Stimulated activated effector memory CD8-positive, alpha-beta T cell treated with anti-CD3 and anti-CD28 coated beads, Interleukin-12 subunit alpha, Interleukin-12 subunit beta, amount 100 ng/mL, for 72 hours (primary cell): ENCODE data around the gene AGAP1.
"Not testable (repeated sequence)": the region's sequence is repeated elsewhere in the genome, so short reads cannot be mapped to it uniquely, and the experiment has no call there.

Experiments used
- ATAC-seq: fragments of 150-1000 bp; cut with Tn5 transposase; 2 replicates; pipeline ENCODE4 v1.10.0; 2021
- DNase-seq, 2 donors: peaks; one replicate each; pipeline ENCODE4 v3.0.0; 2021 to 2022; ENCODE audit warnings: low spot score in 2 of 2
- H3K27ac Mint-ChIP-seq: one replicate; pipeline ENCODE4 v1.8.0; 2022; ENCODE audit warnings: mild to moderate bottlenecking, mixed read lengths
- H3K36me3 Mint-ChIP-seq: one replicate; pipeline ENCODE4 v1.8.0; 2022; ENCODE audit warnings: mild to moderate bottlenecking, mixed read lengths
- H3K4me1 Mint-ChIP-seq: one replicate; pipeline ENCODE4 v1.8.0; 2022; ENCODE audit warnings: mixed read lengths
- H3K4me3 Mint-ChIP-seq: one replicate; pipeline ENCODE4 v1.8.0; 2022; ENCODE audit warnings: mild to moderate bottlenecking, mixed read lengths
- H3K9me3 Mint-ChIP-seq: one replicate; pipeline ENCODE4 v1.8.0; 2022; ENCODE audit warnings: mixed read lengths

AGAP1 gene

DNA sequence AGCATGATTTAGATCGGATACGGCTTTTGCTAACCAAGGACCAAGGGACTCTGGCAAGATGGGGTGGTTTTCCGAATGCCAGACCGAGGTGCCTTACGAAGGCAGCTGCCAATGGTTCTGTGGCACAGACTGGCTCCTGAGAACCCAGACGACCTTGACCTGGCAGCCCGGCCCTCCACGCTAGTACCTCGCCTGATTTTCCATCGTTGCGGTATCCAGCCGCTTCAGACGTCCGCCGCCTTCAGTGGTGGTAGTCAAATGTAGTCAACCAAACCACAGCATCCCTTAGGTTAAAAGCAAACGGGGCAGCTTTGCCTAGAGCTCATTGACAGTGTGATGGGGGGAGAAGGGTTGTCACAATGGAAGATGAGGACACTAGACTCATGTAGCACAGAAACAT is 631.7 kb downstream of the AGAP1 start:
- Mint-ChIP-seq H3K36me3 (peaks cover 7% of the 10 kb centered on the region), H3K4me1 (no peaks in the 10 kb centered on the region), H3K27ac (no peak overlapping the region), H3K9me3 (no peaks in the 10 kb centered on the region), H3K4me3 (no peak overlapping the region)
- DNase-seq (no peak), ATAC-seq (no peak)

DNA sequence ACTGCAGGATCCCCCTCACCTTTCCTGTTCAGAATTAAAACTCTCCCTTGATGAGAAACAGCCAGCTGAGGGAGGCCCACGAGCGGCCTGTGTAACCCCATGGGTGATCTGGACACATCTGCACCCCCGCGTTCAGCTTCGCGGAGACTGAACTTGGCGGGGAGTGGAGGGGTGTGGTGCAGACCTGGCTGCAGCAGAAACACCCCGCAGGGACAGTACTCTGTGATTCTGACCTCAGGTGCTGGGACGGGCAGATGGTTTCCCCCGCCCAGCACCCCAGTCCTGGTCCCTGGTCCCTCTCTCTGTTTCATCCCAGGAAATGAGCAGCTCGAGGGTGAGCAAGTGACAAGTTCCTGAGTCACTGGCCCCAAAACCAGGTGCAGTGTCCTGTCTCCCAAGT is 633.2 kb downstream of the AGAP1 start:
- Mint-ChIP-seq H3K36me3 (peaks cover 7% of the 10 kb centered on the region), H3K4me1 (no peaks in the 10 kb centered on the region), H3K27ac (no peak overlapping the region), H3K4me3 (no peak overlapping the region), H3K9me3 (no peaks in the 10 kb centered on the region)
- no peak for ATAC-seq
- no peak for DNase-seq

DNA sequence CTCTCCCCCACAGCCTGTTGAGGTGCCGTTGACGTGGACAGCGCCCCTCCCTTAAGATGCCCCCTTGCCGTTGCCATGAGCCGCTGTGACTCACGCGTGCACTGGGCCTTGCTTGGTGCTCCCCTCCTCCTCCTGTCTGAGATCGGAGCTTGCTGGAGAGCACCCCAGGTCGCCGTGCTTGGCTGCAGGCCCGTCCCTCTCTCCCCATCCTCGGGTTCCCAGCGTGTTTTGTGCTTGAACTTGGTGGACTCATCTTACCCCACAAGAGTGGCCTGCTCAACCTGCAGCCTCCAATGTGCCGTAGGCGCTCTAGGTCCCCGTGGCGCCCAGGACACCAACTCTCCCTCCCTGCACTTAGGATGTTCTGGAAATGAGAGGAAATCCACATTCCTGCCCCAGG is 634.5 kb downstream of the AGAP1 start:
- Mint-ChIP-seq H3K9me3 (no peaks in the 10 kb centered on the region), H3K4me3 (no peak overlapping the region), H3K4me1 (no peaks in the 10 kb centered on the region), H3K27ac (no peak overlapping the region), H3K36me3 (peaks cover 7% of the 10 kb centered on the region)
- DNase-seq: no peak
- ATAC-seq: no peak

DNA sequence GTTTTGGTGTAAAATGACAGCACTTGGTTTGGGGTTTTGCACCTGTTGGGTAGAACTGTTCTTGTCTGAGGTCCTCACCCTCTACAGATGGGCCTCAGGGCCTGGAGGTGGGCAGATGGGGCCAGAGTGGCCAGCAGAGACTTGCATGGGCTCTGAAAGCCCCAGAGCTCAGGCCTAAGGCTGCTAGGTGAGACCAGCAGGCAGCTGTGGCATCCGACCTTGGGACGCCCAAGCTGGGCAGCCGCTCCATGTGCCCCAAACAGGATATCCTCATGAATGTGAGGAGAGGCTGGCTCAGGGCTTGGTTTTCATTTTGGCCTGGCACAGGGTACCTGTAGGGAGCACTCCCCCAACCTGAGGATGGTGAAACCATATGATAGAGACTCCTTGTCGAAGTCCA is 636.1 kb downstream of the AGAP1 start:
- Mint-ChIP-seq H3K4me1 (no peaks in the 10 kb centered on the region), H3K27ac (no peak overlapping the region), H3K9me3 (no peaks in the 10 kb centered on the region), H3K36me3 (peaks cover 6% of the 10 kb centered on the region), H3K4me3 (no peak overlapping the region)
- ATAC-seq (no peak), DNase-seq (no peak)

DNA sequence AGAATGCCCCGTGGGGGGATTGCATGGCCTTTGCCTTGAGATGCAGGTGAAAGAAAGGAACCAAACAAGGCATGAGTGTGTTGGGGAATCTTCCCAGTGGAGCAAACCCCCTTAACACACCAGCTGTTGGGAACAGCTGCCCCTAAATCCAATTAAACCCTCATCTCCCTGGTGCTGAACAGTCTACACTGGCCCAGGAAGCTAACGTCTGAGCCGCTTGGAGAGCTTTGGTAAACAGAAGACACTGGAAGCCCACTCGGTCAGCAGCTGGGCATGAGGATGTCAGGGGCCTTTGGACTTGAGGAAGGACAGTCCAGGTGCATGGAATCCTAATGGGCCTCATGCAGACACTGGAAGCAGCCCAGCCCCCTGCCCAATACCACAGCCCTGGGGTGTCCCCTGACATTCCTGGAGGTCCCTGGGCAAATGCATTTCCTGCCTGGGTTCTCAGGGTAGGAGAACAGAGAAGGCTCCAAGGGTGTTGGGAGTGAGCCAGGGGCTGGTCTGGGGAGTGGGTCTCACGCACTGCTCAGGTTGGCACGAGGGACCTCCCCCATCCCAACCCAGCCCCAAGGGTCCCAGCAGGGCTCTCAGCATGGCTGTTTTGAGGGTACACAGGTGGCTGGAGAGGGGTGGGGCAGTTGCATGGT is 636.6 kb downstream of the AGAP1 start:
- no peak overlapping the region for H3K27ac Mint-ChIP-seq
- ATAC-seq: no peak
- H3K4me1 Mint-ChIP-seq: no peaks in the 10 kb centered on the region
- DNase-seq: no peak
- H3K4me3 Mint-ChIP-seq: no peak overlapping the region
- peaks cover under 1% of the 10 kb centered on the region for H3K36me3 Mint-ChIP-seq
- H3K9me3 Mint-ChIP-seq: no peaks in the 10 kb centered on the region

DNA sequence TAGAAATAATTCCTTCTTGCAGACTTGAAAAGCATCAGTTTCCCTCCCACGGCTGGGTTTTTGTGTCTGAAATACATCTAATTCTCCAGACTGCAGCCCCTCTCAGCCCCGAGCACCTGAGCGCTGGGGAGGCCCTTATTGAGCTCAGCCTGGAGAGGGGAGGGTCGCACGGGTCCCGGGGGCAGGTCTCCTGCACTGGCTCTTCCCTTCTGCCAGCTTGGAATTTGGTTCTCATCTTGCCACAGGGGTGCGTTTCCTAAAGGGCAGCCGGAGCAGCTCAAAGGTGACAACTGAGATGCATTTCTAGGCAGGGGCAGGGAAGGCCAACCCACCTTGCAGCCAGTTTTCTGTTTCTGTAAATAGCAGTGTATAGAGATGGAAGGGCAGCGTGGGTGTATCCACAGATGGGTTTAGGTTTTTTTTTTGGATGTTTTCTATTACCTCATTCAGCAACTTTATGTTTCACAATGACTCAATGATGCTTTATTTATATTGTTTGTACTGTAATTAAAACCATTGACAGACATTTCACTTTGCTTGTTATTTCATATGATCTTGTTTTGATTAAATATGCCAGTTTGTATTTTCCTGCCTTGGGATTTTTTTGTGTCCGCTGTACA is 637.3 kb downstream of the AGAP1 start:
- no peak overlapping the region for H3K4me3 Mint-ChIP-seq
- DNase-seq (no peak), ATAC-seq (no peak)
- H3K4me1 Mint-ChIP-seq: no peaks in the 10 kb centered on the region
- H3K9me3 Mint-ChIP-seq: no peaks in the 10 kb centered on the region
- no peak overlapping the region for H3K27ac Mint-ChIP-seq
- H3K36me3 Mint-ChIP-seq: no peaks in the 10 kb centered on the region

DNA sequence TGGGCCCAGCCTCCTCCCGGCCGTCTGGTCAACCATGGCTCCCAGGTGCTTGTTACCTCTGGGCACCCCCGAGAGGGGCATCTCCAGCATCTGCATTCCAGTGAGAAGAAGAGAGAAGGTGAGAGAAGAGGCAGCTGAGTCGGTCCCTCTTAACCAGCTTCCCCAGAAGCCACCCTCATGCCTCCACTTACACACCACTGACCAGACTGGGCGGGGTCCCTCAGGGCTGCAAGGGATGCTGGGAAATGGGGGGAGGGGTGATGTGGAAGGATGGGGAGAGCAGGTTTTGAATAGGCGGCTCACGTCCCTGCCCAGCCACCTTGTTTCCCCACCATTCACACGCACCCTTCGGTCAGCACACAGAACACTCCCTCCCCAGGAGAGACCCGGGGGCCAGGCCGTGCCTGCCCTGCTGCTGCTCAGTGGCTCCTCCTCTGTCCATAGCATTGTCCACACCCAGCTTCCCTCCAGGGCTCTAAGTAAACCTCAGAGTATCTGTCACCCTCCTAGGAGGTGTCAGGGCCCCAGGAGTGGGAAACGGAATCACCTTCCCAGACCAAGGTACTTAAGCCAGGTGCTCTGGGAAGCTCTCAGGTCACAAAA is 639.7 kb downstream of the AGAP1 start:
- H3K27ac Mint-ChIP-seq: no peak overlapping the region
- DNase-seq: no peak

DNA sequence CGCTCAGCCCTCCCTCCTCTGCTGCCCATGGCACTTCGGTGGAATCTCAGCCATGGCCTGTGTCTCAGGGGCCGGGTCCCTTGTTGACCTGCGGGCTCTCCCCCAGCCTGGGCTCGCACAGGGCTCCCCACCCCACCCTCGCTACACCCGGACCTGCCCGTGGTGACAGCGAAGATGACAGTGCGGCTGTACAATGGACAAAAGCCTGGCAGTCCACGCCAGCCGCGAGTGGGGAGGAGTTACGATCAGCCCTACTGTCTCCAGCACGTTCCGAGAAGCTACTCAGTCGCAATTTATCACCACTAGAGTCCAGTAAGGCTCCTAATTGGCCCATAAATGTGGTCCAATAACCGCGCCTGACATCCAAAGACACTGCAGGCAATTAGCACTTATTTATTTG is 642.7 kb downstream of the AGAP1 start:
- Mint-ChIP-seq H3K36me3 (no peaks in the 10 kb centered on the region), H3K27ac (no peak overlapping the region), H3K4me1 (no peaks in the 10 kb centered on the region), H3K9me3 (no peaks in the 10 kb centered on the region), H3K4me3 (no peak overlapping the region)
- ATAC-seq (no peak), DNase-seq (no peak)

More for the DNA sequence above, 639.7 kb downstream of the AGAP1 start:
- no peak for ATAC-seq
- Mint-ChIP-seq H3K4me3 (no peak overlapping the region), H3K9me3 (no peaks in the 10 kb centered on the region), H3K36me3 (no peaks in the 10 kb centered on the region), H3K4me1 (no peaks in the 10 kb centered on the region)

DNA sequence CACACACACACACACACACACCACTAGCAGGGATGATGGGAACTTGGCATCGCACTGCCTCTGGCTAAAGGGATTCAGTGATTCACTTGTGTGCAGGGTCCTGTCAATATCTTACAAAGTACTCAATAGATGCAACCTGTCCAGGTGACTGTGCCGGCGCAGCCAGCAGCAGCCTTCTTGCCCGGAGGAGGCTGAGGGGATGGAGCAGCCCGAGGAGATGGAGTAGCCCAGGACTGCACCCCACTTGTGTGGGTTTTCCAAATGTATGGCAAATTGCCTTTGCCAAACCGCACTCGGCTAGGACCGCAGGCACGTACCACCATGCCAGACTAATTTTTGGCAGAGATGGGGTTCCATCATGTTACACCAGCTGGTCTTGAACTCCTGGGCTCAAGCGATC is 643.2 kb downstream of the AGAP1 start:
- H3K36me3 Mint-ChIP-seq: no peaks in the 10 kb centered on the region
- no peak for ATAC-seq
- no peaks in the 10 kb centered on the region for H3K9me3 Mint-ChIP-seq
- no peak overlapping the region for H3K4me3 Mint-ChIP-seq
- no peak for DNase-seq
- no peaks in the 10 kb centered on the region for H3K4me1 Mint-ChIP-seq
- H3K27ac Mint-ChIP-seq: no peak overlapping the region

DNA sequence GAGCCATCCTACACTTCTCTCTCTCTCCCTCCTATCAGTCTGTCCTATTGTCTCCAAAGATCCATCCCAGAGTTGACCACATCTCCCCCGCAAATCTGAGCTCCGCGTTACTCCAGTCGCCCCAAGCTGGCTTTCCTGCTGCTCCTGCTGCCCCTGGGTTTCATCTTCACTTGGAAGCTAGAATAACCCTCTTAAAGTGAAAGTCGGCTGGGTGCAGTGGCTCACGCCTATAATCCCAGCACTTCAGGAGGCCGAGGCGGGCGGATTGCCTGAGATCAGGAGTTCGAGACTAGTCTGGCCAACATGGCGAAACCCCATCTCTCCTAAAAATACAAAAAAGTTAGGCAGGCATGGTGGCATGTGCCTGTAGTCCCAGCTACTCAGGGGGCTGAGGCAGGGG is 647.8 kb downstream of the AGAP1 start:
- not testable (repeated sequence) for H3K4me1 Mint-ChIP-seq, H3K4me3 Mint-ChIP-seq, DNase-seq, H3K9me3 Mint-ChIP-seq, H3K36me3 Mint-ChIP-seq, ATAC-seq
- peak overlapping the region; percentile 83 for H3K27ac Mint-ChIP-seq

DNA sequence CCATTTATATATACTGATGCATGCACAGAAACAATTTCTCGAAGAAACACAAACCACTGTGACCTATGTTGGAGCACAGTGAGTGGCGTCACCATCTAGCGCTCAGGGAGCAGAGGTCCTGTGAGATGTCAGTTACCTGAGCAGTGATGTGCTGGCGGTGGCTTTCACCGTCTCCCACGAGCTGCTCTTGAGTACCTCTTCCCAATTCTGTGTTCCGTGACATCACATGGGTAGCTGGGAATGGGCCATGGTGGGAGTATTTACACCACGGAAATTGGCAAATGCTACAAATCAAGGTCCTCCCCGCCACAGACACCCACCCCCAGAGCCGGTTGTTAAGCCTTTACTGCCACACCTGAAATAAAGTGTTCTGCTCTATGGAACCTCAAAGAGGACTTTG is 650.0 kb downstream of the AGAP1 start:
- no peak for DNase-seq
- no peaks in the 10 kb centered on the region for H3K36me3 Mint-ChIP-seq
- H3K4me1 Mint-ChIP-seq: peaks cover 6% of the 10 kb centered on the region
- H3K9me3 Mint-ChIP-seq: no peaks in the 10 kb centered on the region
- ATAC-seq: no peak
- no peak overlapping the region for H3K27ac Mint-ChIP-seq
- no peak overlapping the region for H3K4me3 Mint-ChIP-seq

DNA sequence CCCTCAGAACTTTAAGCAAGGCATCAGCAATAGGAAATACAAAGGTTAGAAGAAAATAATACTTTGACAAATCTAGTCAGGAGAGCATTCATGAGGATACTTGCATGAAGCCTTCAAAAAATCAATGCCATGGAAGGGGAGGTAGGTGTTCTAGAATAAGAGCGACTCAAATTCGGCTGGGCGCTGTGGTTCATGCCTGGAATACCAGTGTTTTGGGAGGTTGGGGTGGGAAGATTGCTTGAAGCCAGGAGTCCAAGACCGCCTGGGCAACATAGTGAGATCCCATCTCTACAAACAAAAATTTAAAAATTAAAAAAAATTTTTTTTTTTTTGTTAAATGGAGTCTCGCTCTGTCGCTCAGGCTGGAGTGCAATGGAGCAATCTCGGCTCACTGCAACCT is 652.6 kb downstream of the AGAP1 start:
- Mint-ChIP-seq H3K36me3 (no peaks in the 10 kb centered on the region), H3K9me3 (no peaks in the 10 kb centered on the region), H3K27ac (no peak overlapping the region), H3K4me1 (peaks cover 6% of the 10 kb centered on the region), H3K4me3 (no peak overlapping the region)
- DNase-seq (no peak), ATAC-seq (no peak)

DNA sequence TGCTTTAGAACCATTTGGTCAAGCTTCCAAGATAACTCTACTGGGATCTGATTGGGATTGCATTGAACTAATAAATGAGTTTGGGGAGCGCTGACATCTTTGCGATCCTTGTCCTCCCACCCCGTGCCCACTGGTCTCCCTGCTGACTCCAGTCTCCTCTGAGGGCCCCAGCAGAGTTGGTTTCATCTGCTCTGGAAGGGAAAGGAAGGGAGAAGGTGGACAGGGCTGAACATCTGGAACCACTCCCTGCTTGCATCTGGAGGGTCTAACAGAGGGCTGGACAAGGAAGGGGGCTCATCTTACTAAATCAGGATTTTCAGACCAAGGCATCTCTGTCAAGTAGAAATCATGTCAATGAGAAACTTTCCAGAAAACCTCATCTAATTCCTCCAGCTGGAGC is 661.6 kb downstream of the AGAP1 start:
- peaks cover 6% of the 10 kb centered on the region for H3K4me1 Mint-ChIP-seq
- no peak overlapping the region for H3K4me3 Mint-ChIP-seq
- ATAC-seq (no peak), DNase-seq (no peak)
- peaks cover 7% of the 10 kb centered on the region for H3K9me3 Mint-ChIP-seq
- H3K27ac Mint-ChIP-seq: no peak overlapping the region
- H3K36me3 Mint-ChIP-seq: no peaks in the 10 kb centered on the region

DNA sequence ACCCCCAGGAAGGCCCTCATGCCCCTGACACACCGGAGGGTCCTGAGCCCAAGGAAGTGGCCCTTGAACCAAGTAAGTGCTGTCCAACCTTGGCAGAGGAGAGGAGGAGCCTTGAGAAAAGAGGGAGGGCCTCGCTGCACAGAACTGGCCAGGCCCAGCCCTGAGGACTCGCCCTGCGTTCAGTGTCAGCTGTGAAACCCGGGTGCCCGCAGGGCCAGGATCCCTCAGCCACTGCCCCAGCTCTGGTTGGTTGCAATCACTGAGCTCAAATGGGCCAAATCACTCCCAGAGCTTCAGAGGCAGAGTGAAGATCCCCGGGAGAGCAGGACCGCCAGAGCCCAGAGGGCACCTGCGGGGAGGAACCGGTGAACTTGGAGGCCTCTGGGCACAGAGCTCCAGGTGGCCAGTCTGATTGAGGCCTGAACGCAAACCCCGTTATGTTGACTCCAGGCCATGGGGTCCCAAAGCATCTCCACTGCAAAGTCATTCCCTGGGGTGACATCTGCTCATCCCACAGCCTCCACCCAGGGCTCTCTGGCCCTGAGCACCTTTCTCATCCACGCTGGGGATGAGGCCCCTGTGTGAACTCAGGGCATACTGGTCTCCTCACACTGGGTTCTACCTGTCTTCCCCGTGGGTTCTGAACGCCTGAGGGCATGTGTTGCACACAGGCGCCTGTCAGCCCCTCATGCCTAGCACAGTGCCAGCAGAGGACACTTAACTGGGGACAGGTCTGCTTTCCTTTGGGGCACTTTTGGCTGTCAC is 662.4 kb downstream of the AGAP1 start:
- Mint-ChIP-seq H3K36me3 (no peaks in the 10 kb centered on the region), H3K4me3 (no peak overlapping the region), H3K4me1 (peaks cover 6% of the 10 kb centered on the region), H3K27ac (no peak overlapping the region), H3K9me3 (peaks cover 7% of the 10 kb centered on the region)
- ATAC-seq: no peak
- no peak for DNase-seq

DNA sequence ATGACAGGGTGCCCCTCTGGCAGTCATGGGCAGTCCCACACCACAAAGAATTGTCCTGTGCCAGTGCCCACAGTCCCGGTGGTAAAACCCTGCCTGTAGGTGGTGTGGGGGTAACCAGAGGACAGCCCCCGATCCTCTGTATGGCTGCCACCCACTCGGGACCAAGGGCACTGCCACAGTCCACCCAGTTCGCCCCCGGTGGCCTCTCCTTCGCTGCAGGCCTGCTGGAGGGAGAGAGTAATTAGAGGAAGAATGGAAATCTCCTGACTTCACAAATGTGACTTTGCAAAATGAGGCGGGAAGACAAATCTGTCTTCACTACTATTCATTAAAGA is 663.0 kb downstream of the AGAP1 start:
- Mint-ChIP-seq H3K9me3 (peaks cover 7% of the 10 kb centered on the region), H3K36me3 (no peaks in the 10 kb centered on the region), H3K27ac (no peak overlapping the region), H3K4me1 (peaks cover 6% of the 10 kb centered on the region), H3K4me3 (no peak overlapping the region)
- ATAC-seq: no peak
- no peak for DNase-seq

DNA sequence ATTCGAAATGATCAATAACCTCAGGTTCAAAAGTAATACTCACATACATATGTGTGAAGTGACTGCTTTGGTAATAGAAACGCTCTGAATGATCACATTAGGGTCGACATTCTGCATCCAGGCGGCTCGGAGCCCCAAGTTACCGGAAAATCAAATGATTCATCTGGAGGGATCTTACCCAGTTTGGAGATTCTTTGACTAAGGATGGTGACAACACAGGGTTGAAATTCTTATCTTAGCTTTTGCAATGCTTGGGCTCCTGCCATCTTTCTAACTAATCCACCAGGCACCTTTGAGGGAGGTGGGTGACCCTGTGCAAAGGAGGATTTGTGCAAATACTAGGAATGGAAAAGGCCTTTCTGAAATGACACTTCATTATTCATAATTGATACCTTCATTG is 663.5 kb downstream of the AGAP1 start:
- peaks cover 6% of the 10 kb centered on the region for H3K4me1 Mint-ChIP-seq
- no peak for ATAC-seq
- no peak overlapping the region for H3K27ac Mint-ChIP-seq
- peaks cover 7% of the 10 kb centered on the region for H3K9me3 Mint-ChIP-seq
- H3K4me3 Mint-ChIP-seq: no peak overlapping the region
- H3K36me3 Mint-ChIP-seq: no peaks in the 10 kb centered on the region
- no peak for DNase-seq
